Measurements from ENCODE around the gene TNIP2. TPM values are rescaled to one million over a fixed set of nuclear protein-coding genes. Genes with fewer than 3 reads are reported as not detected.

The TNIP2 gene
- total and polyA plus RNA-seq, 2 of the 13 experiments (the other 11 are each of a cell fraction or from before 2014, with no cell fraction given) = 25.6 to 38.0 TPM

- TF ChIP-seq CHD4 (IDR thresholded peaks at IDR 0.05; ENCODE audit: borderline replicate concordance, low read length) = no peak
- no peak for TF ChIP-seq CEBPG (CRISPR knock-in tag; IDR thresholded peaks at IDR 0.05)
- no peak for TF ChIP-seq ZNF350 (CRISPR knock-in tag; IDR thresholded peaks at IDR 0.05; ENCODE audit: borderline replicate concordance, low read depth)
- no peak for TF ChIP-seq ZNF589 (CRISPR knock-in tag; conservative IDR thresholded peaks at IDR 0.05)
- TF ChIP-seq ZNF772 (CRISPR knock-in tag; IDR thresholded peaks at IDR 0.05) = peak; percentile 59; the same call in 1 of the 2 replicates
- TF ChIP-seq ZNF451 (CRISPR knock-in tag; IDR thresholded peaks at IDR 0.05) = no peak
- no peak for TF ChIP-seq GABPA (IDR thresholded peaks at IDR 0.05; ENCODE audit: low read depth, low read length)
- TF ChIP-seq GABPA (CRISPR knock-in tag; IDR thresholded peaks at IDR 0.05; ENCODE audit: low read depth) = no peak
- no peak for TF ChIP-seq MTF1 (CRISPR knock-in tag; IDR thresholded peaks at IDR 0.05)
- no peak for TF ChIP-seq SMAD9 (CRISPR knock-in tag; IDR thresholded peaks at IDR 0.05)
- TF ChIP-seq ZBTB10 (CRISPR knock-in tag; IDR thresholded peaks at IDR 0.05; ENCODE audit: borderline replicate concordance) = no peak
- no peak for TF ChIP-seq RORA (CRISPR knock-in tag; IDR thresholded peaks at IDR 0.05)
- TF ChIP-seq ZKSCAN5 (CRISPR knock-in tag; IDR thresholded peaks at IDR 0.05) = no peak
- TF ChIP-seq TFDP2 (CRISPR knock-in tag; IDR thresholded peaks at IDR 0.05) = no peak
- no peak for TF ChIP-seq ZNF672 (CRISPR knock-in tag; IDR thresholded peaks at IDR 0.05)
- TF ChIP-seq DMAP1 (CRISPR knock-in tag; IDR thresholded peaks at IDR 0.05) = 0 out of 2 replicates have a peak, but pooled peaks have one; percentile 47
- no peak for TF ChIP-seq ZBTB43 (CRISPR knock-in tag; conservative IDR thresholded peaks at IDR 0.05)
- peak; percentile 49 for TF ChIP-seq SPEN (CRISPR knock-in tag; IDR thresholded peaks at IDR 0.05; ENCODE audit: low read depth)
- 0 out of 2 replicates have a peak, but pooled peaks have one; percentile 65 for TF ChIP-seq ZNF788 (CRISPR knock-in tag; IDR thresholded peaks at IDR 0.05; ENCODE audit: borderline replicate concordance)
- TF ChIP-seq NFYC (CRISPR knock-in tag; IDR thresholded peaks at IDR 0.05) = 0 out of 2 replicates have a peak, but pooled peaks have one; percentile 7
- no peak for TF ChIP-seq REL (CRISPR knock-in tag; conservative IDR thresholded peaks at IDR 0.05)
- TF ChIP-seq FOXC1 (CRISPR knock-in tag; IDR thresholded peaks at IDR 0.05; ENCODE audit: borderline replicate concordance) = peak; percentile 78; the same call in 1 of the 2 replicates
- 0 out of 2 replicates have a peak, but pooled peaks have one; percentile 17 for TF ChIP-seq ZBTB38 (CRISPR knock-in tag; IDR thresholded peaks at IDR 0.05)
- peak; percentile 50; the same call in 1 of the 2 replicates for TF ChIP-seq NCOA2 (CRISPR knock-in tag; IDR thresholded peaks at IDR 0.05)
- TF ChIP-seq NR1H2 (CRISPR knock-in tag; IDR thresholded peaks at IDR 0.05; ENCODE audit: borderline replicate concordance, low read depth) = no peak
- TF ChIP-seq SNAPC2 (CRISPR knock-in tag; IDR thresholded peaks at IDR 0.05) = no peak
- no peak for TF ChIP-seq TP53 (CRISPR knock-in tag; conservative IDR thresholded peaks at IDR 0.05)
- no peak for TF ChIP-seq ZNF446 (CRISPR knock-in tag; IDR thresholded peaks at IDR 0.05)
These were observed 22.9 kb downstream of the TNIP2 start (continued) for GRCh38 chr4:2733001-2733843.
